ENCODE results near the gene SUGT1.

The SUGT1 gene

DNA sequence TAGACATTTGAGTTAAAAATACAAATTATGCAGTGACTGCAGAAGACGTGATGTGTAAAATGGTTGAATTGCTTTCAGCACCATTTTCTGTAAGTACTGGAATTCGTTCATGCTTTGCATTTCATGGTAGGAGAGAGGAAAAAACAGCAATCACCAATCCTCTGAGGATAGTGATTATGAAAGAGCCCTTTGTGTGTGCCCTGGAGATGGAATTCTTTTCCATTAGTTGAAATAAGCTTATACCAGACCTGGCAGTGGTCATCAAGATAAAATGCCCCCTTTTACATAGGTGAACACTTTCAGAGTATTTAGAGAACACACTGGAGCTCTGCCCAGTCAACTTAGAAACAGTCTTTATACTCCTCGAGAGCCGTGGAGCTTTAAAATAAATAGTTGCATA is 85.3 kb downstream of the SUGT1 start:
- no peak for DNase-seq (ENCODE audit: low read depth)

DNA sequence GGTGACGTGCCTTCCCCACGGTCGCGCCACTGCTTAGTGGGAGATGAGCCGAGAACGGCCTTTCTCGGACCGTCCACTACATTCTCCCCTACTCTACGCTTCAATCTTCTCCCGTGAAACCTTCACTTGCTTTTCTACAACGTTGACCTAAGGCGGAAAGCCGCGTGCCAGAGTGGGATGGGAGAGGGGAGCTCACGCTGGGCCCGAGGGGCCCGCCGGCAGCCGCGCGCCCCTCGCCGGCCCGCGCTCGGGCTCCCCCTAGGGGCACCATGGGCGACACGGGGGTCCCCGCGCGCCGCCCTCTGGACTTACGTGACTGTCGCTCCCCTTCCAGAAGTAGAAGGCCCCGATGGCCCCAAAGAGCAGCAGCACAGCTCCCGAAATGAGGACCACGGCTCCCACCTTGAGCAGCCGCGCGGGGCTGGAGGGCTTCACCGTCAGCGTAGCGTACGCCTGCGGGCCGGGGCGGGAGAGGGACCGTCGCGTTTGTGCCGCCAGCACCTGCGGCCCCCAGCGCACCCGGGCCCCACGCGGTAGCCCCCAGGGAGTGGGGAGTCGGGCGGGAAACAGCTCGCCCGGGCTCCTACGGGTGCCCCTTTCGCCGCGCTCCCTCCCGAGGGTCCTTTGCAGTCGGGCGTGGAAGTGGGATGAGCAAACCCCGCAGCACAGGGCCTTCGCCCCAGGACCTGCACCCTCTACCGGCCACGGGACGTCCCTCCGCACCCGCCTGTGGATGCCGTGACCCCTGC is 86.3 kb downstream of the SUGT1 start:
- no peak for DNase-seq (ENCODE audit: low read depth)

DNA sequence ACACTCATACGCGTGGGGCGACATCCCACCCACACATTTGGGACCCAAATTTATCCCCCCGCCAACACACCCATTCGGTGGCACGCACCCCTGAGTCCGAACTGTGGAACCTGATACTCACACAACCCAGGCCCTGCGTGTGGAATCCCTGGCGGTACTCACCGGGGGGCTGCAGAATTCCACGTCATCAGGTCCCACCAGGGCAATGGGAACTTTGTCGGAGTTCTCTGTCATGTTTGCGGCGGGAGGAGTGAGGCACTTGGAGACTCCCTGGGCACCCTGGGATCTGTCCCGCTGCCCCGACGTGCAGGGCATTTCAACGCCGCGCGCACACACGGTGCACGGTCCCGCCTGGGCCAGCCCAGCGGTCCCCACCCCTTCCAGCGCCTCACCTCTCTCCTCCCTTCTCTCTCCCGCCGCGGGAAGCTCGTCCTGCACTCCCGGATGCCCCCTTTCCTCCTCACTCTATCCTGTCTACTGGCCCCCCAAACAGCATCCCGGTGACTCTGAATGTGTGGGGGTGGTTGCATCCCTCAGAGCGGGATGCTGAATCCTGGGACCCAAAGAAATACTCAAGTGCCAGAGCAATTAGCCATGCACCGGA is 86.9 kb downstream of the SUGT1 start, which contains the start of gene CNMD:
Gene CNMD, minus strand, starts transcription at position 353 of the 604 bp plus-strand sequence. Its CDS starts 119 bp downstream, at position 234.
- no peak for DNase-seq (ENCODE audit: low read depth)

DNA sequence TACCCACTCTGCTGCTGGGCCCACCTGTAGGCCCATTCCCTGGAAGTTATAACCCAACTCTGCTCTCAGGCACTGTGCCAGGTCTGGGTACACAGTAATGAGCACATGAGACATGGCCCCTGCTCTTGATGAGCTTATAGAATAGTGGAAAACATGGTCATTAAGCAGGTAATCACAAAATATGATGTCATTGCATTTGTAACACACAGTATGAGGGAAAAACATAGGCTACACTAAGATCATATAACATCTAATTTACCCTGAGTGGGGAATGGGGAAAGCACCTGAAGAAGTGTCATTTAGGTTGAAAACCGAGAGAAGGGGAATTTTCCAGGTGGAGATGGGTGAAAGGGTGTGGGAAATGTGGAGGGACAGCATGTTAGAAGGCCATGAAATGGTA is 90.9 kb downstream of the SUGT1 start:
- DNase-seq (ENCODE audit: low read depth) = no peak

DNA sequence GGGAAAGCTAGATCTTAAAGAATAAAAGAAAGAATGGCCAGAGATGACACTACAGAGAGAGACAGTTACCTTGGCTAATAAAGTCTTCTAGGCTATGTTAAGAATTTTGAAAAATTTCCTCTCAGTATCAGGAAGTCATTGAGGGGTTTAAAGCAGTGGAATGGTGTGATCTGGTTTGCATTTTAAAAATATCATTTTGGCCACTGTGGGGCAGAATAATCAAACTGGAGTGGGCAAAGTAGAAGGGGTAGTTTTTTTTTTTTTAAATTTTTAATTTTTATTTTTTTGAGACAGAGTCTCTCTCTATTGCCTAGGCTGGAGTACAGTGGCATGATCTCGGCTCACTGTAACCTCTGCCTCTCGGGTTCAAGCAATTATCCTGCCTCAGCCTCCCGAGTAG is 91.4 kb downstream of the SUGT1 start:
- DNase-seq (ENCODE audit: low read depth) = no peak

DNA sequence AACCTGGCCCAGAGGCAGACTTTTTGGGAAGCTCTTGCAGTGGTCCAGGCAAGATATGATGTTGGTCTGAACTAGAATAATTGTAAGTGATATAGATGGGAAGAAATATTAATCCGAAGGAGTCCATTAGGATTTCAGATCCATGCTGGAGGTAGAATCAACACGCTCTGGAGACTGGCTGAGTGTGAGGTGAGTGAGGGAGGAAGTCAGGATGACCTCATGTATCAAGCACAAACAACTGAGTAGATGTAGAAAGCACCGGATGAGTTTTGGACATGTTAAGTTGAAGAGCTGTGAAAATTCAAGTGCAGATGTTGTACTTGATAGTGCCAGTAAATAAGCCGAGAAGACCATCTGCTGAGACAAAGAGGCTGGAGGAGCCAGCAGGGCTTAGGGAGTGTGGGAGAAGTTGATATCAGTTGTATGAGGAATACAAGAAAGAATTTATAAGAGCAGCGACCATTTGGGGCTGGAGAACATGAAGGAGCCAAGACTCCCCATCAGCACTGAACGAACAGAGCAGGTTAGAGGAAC is 92.3 kb downstream of the SUGT1 start:
- DNase-seq (ENCODE audit: low read depth) = no peak

DNA sequence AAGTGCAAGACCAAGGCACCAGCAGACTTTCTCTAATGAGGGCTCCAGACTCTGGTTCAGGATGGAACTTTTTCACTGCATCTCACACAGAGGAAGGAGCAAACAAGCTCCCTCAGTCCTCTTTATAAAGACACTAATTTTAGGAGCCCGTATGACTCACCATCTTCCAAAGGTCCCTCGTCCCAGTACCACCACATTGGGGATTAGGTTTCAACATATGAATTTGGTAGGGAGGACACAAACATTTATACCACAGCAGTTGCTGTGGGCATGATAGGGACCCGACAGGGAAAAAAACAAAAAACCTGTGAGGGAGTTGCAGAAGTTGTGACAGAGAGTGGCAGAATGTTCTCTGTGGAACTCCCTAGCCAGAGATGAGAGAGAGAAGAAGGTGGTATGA is 93.5 kb downstream of the SUGT1 start:
- no peak for DNase-seq (ENCODE audit: low read depth)

DNA sequence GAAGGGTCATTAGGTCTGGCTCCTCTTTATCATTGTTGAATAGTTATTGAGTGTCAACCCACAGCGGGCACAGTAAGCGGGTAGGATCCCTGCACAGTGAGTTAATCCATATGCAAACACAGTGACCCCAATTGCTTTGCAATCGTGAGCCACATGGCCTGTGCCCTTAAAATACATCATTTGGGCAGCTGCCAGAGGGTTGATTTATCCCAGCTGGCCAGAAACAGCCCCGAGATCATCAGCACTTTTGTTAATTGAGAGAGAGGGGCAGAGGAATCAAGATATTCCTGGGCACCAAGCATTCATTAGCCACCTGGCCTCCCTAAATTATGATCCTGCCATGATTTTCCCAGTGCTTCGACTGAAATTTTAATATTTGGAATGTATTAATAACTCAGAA is 96.8 kb downstream of the SUGT1 start:
- DNase-seq (ENCODE audit: low read depth) = no peak

Measured in activated T-helper 9 cell treated with anti-CD3 and anti-CD28 coated beads, Interleukin-2, amount 50 U/mL, for 16 hours (primary cell).